ENCODE data around the gene MYLIP.

MYLIP gene

DNA sequence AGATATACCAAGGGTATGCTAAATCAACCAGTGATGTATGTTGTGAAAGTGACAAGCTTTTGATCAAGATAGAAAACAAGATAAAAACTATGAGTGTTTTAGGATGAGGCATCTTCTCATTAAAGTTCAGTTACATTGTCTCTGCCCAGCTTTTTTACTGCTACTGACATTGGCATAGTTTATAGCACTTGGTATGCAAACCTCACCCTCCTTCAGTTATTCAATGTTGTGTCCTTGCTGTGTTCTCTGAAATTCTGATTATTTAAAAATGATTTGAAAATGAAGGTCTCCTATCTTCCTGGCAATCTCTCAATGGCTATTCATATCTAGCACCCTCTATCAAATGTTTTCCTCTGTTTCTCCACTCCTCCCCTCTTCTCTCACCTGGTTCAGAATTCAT, 6.7 kb upstream of the MYLIP start:
- TF ChIP-seq, protein P1, sequence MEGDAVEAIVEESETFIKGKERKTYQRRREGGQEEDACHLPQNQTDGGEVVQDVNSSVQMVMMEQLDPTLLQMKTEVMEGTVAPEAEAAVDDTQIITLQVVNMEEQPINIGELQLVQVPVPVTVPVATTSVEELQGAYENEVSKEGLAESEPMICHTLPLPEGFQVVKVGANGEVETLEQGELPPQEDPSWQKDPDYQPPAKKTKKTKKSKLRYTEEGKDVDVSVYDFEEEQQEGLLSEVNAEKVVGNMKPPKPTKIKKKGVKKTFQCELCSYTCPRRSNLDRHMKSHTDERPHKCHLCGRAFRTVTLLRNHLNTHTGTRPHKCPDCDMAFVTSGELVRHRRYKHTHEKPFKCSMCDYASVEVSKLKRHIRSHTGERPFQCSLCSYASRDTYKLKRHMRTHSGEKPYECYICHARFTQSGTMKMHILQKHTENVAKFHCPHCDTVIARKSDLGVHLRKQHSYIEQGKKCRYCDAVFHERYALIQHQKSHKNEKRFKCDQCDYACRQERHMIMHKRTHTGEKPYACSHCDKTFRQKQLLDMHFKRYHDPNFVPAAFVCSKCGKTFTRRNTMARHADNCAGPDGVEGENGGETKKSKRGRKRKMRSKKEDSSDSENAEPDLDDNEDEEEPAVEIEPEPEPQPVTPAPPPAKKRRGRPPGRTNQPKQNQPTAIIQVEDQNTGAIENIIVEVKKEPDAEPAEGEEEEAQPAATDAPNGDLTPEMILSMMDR (IDR thresholded peaks at IDR 0.05; ENCODE audit: insufficient read depth, low read depth, low read length, missing control alignments), result no peak

DNA sequence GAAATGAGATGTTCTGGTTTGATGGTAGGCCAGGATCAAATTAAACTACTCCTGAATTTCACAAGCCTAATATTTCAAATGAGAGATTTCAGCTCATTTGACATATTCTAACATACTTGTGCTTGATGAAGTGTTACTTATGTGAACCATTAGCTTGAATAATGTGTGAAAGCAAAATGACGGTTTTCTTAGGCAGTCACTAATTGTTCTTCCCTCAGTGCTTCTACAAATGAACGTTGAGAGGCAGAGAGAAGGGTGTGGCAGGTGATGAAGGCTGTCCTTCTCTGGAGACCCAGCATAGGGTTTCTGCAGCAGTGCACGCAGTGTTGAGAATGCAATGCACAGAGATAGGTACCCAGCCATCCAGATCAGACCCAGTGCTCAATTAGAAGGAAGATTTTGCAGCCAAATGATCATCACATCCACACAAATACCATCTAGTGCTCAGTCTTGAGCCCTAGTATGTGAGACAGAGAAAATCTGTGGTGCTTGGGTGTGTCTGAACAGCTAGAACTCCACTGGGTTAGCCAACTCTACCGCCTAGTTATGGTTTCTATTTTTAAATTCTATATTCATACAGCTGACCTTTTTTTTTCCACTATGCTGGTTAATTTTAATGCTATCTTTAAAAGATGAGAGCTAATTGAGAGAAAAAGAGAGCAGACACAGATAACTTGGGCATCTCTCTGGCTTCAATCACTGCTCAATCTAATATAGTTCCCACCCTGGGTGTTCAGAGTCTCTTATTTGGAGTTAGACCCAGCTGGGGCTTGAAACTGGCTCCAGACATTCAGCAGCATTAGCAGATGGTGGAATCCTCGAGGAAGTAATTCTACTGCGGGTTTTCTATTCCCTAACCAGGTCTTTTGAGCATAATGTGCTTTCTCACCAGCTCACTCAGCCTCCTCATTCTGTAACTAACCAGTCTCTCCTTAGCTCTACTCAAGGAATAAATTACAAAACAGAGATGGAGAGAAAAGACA, 4.4 kb upstream of the MYLIP start:
- TF ChIP-seq, protein P1 (IDR thresholded peaks at IDR 0.05; ENCODE audit: insufficient read depth, low read depth, low read length, missing control alignments), result no peak
- no peak for DNase-seq (ENCODE audit: low read depth)
- no peak overlapping the region for H3K4me3 ChIP-seq (ENCODE audit: low read length)

More for the DNA sequence above, 6.7 kb upstream of the MYLIP start:
- DNase-seq (ENCODE audit: low read depth), result no peak
- no peak overlapping the region for H3K4me3 ChIP-seq (ENCODE audit: low read length)

DNA sequence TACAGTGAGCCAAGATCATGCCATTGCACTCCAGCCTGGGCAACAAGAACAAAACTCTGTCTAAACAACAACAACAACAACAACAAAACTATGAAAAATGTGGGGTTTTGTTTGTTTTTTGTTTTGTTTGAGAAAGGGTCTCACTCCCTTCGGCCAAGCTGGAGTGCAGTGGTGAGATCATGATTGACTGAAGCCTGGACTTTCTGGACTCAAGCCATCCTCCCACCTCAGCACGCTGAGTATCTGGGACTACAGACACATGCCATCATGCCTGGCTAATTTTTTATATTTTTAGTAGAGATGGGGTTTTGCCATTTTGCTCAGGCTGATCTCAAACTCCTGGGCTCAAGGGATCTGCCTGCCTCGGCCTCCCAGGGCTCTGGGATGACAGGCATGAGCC, 2.8 kb upstream of the MYLIP start:
- TF ChIP-seq, protein P1 (IDR thresholded peaks at IDR 0.05; ENCODE audit: insufficient read depth, low read depth, low read length, missing control alignments), result no peak
- H3K4me3 ChIP-seq (ENCODE audit: low read length), result no peak overlapping the region
- no peak for DNase-seq (ENCODE audit: low read depth)

DNA sequence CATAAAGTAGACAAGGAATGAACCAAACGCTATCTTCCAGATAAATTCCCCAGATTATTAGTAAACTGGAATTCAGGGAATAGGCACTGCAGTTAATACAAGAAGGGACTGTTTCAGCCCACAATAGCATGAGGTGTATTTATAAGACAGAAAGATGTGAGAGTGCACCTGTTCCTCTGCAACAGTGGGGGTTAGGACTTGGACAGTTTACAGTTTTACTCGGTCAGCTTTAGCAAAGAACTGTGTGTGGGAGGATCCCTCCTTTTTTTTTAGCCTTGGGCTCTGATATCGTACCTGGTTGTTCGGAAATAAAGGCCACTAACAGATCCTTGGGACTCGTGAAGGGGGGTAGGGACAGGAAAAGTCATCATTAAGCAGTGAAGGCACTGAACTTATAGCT, 2.0 kb upstream of the MYLIP start:
- no peak overlapping the region for H3K4me3 ChIP-seq (ENCODE audit: low read length)
- no peak for DNase-seq (ENCODE audit: low read depth)
- TF ChIP-seq, protein P1 (IDR thresholded peaks at IDR 0.05; ENCODE audit: insufficient read depth, low read depth, low read length, missing control alignments), result no peak

DNA sequence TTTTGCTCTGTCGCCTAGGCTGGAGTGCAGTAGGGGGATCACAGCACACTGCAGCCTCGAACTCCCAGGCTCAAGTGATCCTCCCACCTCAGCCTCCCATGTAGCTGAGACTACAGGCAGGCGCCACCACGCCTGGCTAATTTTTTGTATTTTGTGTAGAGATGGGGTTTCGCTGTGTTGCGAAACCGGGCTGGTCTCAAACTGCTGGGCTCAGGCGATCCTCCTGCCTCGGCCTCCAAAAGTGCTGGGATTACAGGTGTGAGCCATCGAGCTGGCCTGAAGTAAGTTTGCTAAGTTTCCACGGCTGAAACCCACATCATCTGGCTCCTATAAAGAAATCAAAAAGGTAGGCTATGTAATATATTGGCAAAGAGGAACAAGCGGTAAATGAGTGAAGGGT, 1.4 kb upstream of the MYLIP start:
- no peak overlapping the region for H3K4me3 ChIP-seq (ENCODE audit: low read length)
- DNase-seq (ENCODE audit: low read depth), result no peak
- TF ChIP-seq, protein P1 (IDR thresholded peaks at IDR 0.05; ENCODE audit: insufficient read depth, low read depth, low read length, missing control alignments), result no peak

DNA sequence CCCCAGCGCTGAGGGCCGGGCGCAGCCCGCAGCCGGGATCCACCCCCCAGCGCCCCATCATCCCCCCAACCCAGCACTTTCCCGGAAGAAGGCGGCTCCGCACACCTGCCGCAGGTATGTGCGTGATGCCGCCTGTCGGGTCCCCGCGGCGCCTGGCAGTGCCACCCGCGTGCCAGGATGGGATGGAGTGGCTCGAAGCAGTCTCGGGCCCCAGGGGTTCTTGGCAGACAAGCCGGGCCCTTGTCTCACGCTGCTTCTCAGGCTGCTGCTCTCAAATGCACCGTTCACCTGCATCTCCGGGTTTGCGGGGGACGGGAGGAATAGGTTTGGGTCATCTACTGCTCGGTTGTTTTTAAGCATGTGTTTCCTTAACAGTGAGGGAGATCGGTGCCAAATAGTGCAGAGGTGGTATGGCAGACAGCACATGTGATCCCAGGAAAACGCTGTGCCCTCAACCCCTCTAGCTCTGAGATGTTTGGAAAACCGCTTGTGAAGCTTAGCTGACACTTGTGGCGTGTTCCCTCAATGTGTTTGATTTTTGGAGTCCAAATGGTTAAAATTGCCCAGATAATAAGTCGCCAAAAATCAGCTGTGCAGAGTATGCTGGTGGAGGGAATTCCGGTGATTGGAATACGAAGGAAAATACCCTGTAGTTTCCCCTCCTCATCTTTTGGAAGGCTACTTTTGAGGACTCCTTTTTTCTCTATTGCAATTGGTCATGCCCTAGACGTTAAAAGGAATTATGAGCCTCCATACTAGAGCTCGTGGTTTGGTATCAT, 926 bp downstream of the MYLIP start:
- TF ChIP-seq, protein P1 (IDR thresholded peaks at IDR 0.05; ENCODE audit: insufficient read depth, low read depth, low read length, missing control alignments), result no peak
- peak overlapping the region; percentile 63 for H3K4me3 ChIP-seq (ENCODE audit: low read length)
- peak; percentile 24 for DNase-seq (ENCODE audit: low read depth)
